Osteocyte (in vitro differentiated cells): Measurements from ENCODE around the gene SLC4A8. TPM values are rescaled to one million over a fixed set of nuclear protein-coding genes. Genes with fewer than 3 reads are reported as not detected.

Experiments used
- DNase-seq: peaks from one replicate; pipeline ENCODE4 v3.0.0; 2021; ENCODE audit warnings: mixed read lengths; ENCODE audit not compliant: unreplicated experiment; ENCODE audit errors: extremely low spot score
- H3K27ac Mint-ChIP-seq: one replicate; pipeline ENCODE4 v1.8.0; 2021; ENCODE audit warnings: mild to moderate bottlenecking, mixed read lengths; ENCODE audit not compliant: unreplicated experiment
- H3K27me3 Mint-ChIP-seq: one replicate; pipeline ENCODE4 v1.8.0; 2021; ENCODE audit warnings: mixed read lengths; ENCODE audit not compliant: unreplicated experiment
- H3K36me3 Mint-ChIP-seq: one replicate; pipeline ENCODE4 v1.8.0; 2021; ENCODE audit warnings: mixed read lengths; ENCODE audit not compliant: unreplicated experiment
- H3K4me1 Mint-ChIP-seq: one replicate; pipeline ENCODE4 v1.8.0; 2021; ENCODE audit warnings: mixed read lengths; ENCODE audit not compliant: unreplicated experiment
- H3K4me3 Mint-ChIP-seq: one replicate; pipeline ENCODE4 v1.8.0; 2021; ENCODE audit warnings: mild to moderate bottlenecking, moderate library complexity, mixed read lengths; ENCODE audit not compliant: unreplicated experiment
- H3K9me3 Mint-ChIP-seq: one replicate; pipeline ENCODE4 v1.8.0; 2021; ENCODE audit warnings: mixed read lengths; ENCODE audit not compliant: unreplicated experiment
- total RNA-seq: library from RNA; stranded (reverse); gene quantifications from 2 replicates; pipeline ENCODE4 v1.2.1, GENCODE V29; 2021
- TF ChIP-seq, protein P1 (sequence below): fragments of 200-600 bp; sonication (generic); IDR thresholded peaks from 2 replicates; pipeline ENCODE4 v1.5.0; 2021; ENCODE audit warnings: antibody characterized with exemption, mild to moderate bottlenecking, moderate library complexity

SLC4A8 gene
- total RNA-seq, 1 donor from 2014 or later = 3.6 TPM

GRCh38 chr12:51484119-51484518 lies 59.5 kb downstream of the SLC4A8 start:
- Mint-ChIP-seq H3K27ac (no peak overlapping the region), H3K27me3 (no peaks in the 10 kb centered on the region), H3K36me3 (no peaks in the 10 kb centered on the region), H3K4me1 (peaks cover 15% of the 10 kb centered on the region), H3K9me3 (no peaks in the 10 kb centered on the region), H3K4me3 (no peak overlapping the region)
- TF ChIP-seq, protein P1, sequence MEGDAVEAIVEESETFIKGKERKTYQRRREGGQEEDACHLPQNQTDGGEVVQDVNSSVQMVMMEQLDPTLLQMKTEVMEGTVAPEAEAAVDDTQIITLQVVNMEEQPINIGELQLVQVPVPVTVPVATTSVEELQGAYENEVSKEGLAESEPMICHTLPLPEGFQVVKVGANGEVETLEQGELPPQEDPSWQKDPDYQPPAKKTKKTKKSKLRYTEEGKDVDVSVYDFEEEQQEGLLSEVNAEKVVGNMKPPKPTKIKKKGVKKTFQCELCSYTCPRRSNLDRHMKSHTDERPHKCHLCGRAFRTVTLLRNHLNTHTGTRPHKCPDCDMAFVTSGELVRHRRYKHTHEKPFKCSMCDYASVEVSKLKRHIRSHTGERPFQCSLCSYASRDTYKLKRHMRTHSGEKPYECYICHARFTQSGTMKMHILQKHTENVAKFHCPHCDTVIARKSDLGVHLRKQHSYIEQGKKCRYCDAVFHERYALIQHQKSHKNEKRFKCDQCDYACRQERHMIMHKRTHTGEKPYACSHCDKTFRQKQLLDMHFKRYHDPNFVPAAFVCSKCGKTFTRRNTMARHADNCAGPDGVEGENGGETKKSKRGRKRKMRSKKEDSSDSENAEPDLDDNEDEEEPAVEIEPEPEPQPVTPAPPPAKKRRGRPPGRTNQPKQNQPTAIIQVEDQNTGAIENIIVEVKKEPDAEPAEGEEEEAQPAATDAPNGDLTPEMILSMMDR = no peak
- DNase-seq = no peak

- DNase-seq = no peak
- Mint-ChIP-seq H3K9me3 (no peaks in the 10 kb centered on the region), H3K36me3 (no peaks in the 10 kb centered on the region), H3K27me3 (no peaks in the 10 kb centered on the region), H3K4me3 (no peak overlapping the region), H3K4me1 (peaks cover 6% of the 10 kb centered on the region), H3K27ac (no peak overlapping the region)
- TF ChIP-seq, protein P1 = no peak
Measured at GRCh38 chr12:51488281-51488680, 63.6 kb downstream of the SLC4A8 start.

DNA sequence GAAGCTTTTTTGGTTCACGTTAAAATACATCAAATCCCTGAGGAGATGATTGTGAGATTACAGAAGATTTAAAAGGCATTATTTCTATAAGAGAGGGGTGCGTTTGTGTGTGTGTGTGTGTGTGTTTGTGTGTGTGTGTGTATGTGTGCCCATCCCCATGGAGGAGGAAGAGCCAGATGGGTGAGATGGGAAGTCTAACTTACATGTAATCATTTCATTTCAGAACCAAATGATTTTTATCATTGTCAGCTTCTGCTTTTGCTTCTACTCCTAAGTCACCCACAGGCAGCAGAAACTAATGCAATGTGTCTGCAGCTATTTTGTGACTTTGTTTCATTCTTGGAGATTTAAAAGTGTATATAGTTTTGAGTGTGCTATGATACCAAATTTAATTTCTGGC lies 68.7 kb downstream of the SLC4A8 start:
- H3K4me1 Mint-ChIP-seq = no peaks in the 10 kb centered on the region
- H3K27ac Mint-ChIP-seq = no peak overlapping the region
- no peaks in the 10 kb centered on the region for H3K27me3 Mint-ChIP-seq
- H3K4me3 Mint-ChIP-seq = no peak overlapping the region
- H3K36me3 Mint-ChIP-seq = no peaks in the 10 kb centered on the region
- no peaks in the 10 kb centered on the region for H3K9me3 Mint-ChIP-seq
- no peak for DNase-seq
- TF ChIP-seq, protein P1 = no peak

GRCh38 chr12:51496895-51497294 lies 72.3 kb downstream of the SLC4A8 start:
- H3K27ac Mint-ChIP-seq = no peak overlapping the region
- no peak for DNase-seq
- no peak overlapping the region for H3K4me3 Mint-ChIP-seq
- H3K36me3 Mint-ChIP-seq = peaks cover 2% of the 10 kb centered on the region
- TF ChIP-seq, protein P1 = no peak
- H3K4me1 Mint-ChIP-seq = no peaks in the 10 kb centered on the region
- no peaks in the 10 kb centered on the region for H3K9me3 Mint-ChIP-seq
- H3K27me3 Mint-ChIP-seq = no peaks in the 10 kb centered on the region

DNA sequence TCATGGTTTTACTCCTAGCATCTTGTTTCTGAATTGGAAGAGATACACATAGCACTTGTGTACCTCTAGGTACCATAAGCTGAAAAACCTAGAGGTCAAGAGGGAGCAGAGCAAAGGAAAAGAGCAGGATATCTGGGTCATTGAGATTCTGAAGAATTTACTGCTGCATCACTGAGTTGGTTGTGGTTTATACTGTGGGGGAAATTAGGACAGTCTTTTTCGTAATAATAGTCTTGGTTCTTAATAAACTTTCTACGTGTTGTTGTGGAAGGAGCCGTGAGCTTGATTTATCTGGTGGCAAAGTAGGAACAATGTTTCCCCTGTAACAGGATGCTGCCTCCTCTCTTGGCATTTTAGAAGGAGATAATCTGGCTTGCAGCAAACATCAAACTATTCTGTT lies 80.2 kb downstream of the SLC4A8 start:
- DNase-seq = no peak
- Mint-ChIP-seq H3K4me1 (no peaks in the 10 kb centered on the region), H3K27ac (no peak overlapping the region), H3K27me3 (no peaks in the 10 kb centered on the region), H3K4me3 (no peak overlapping the region), H3K9me3 (no peaks in the 10 kb centered on the region), H3K36me3 (no peaks in the 10 kb centered on the region)
- TF ChIP-seq, protein P1 = no peak
